HG02588 (cell line): Measurements from ENCODE around the gene FARP1.

ENCODE experiments used
- ATAC-seq: cut with Tn5 transposase; IDR thresholded peaks from one replicate; pipeline ENCODE4 v1.9.1; 2021; ENCODE audit warnings: mild to moderate bottlenecking, moderate library complexity; ENCODE audit not compliant: unreplicated experiment

Gene FARP1

GRCh38 chr13:98474292-98474691 lies 331.4 kb downstream of the FARP1 start:
- no peak for ATAC-seq

- no peak for ATAC-seq
These were observed 331.9 kb downstream of the FARP1 start for GRCh38 chr13:98474761-98475160.

GRCh38 chr13:98475522-98475921 lies 332.6 kb downstream of the FARP1 start:
- no peak for ATAC-seq

- peak; percentile 31 for ATAC-seq
These were observed 333.2 kb downstream of the FARP1 start for GRCh38 chr13:98476106-98476505.

GRCh38 chr13:98476538-98476966 lies 333.7 kb downstream of the FARP1 start:
- ATAC-seq: peak; percentile 93

- ATAC-seq: peak; percentile 41
These were observed 335.6 kb downstream of the FARP1 start for GRCh38 chr13:98478189-98479129.

GRCh38 chr13:98479496-98480003 lies 336.7 kb downstream of the FARP1 start:
- ATAC-seq: no peak

GRCh38 chr13:98480915-98481877 lies 338.3 kb downstream of the FARP1 start:
- ATAC-seq: peak; percentile 26

GRCh38 chr13:98482476-98483444 lies 339.9 kb downstream of the FARP1 start:
- ATAC-seq: no peak

- ATAC-seq: no peak
These were observed 340.9 kb downstream of the FARP1 start for GRCh38 chr13:98483601-98484288.

- no peak for ATAC-seq
These were observed 341.7 kb downstream of the FARP1 start for GRCh38 chr13:98484289-98485219.

- ATAC-seq: no peak
These were observed 342.7 kb downstream of the FARP1 start for GRCh38 chr13:98485561-98485960.

- no peak for ATAC-seq
These were observed 343.5 kb downstream of the FARP1 start for GRCh38 chr13:98486412-98486811.

- no peak for ATAC-seq
These were observed 344.1 kb downstream of the FARP1 start for GRCh38 chr13:98487016-98487415.

- ATAC-seq: peak; percentile 38
These were observed 344.6 kb downstream of the FARP1 start for GRCh38 chr13:98487522-98487921.

GRCh38 chr13:98488736-98489135 lies 345.8 kb downstream of the FARP1 start:
- peak; percentile 49 for ATAC-seq

- ATAC-seq: no peak
These were observed 346.7 kb downstream of the FARP1 start for GRCh38 chr13:98489446-98490194.
